Testis (tissue), 2 donors: ENCODE measurements around the gene RNF225.

ENCODE experiments used
- CTCF ChIP-seq, 3 experiments: fragments of 450-650 bp in 2 of 3; fragments of 200-600 bp in 1 of 3; sonication (generic) in 1 of 3; IDR thresholded peaks; one replicate each; pipeline ENCODE4 v1.5.1; 2016 to 2019; ENCODE audit warnings: antibody characterized with exemption in 3 of 3, mild to moderate bottlenecking in 2 of 3, moderate library complexity in 1 of 3
- POLR2A ChIP-seq: fragments of 450-650 bp; IDR thresholded peaks from one replicate; pipeline ENCODE4 v1.6.1; 2017; ENCODE audit warnings: antibody characterized with exemption, mild to moderate bottlenecking, moderate library complexity

- TF ChIP-seq POLR2A = no peak
- no peak for TF ChIP-seq CTCF (IDR thresholded peaks at IDR 0.05)
Observed at GRCh38 chr19:58393725-58394033, 1.8 kb upstream of the RNF225 start.
